Lower leg skin (tissue), 4 donors: ENCODE results near the gene FARP1. TPM values are rescaled to one million over a fixed set of nuclear protein-coding genes. Genes with fewer than 3 reads are reported as not detected.

Experiments used
- DNase-seq, 2 donors: peaks; one replicate each; pipeline ENCODE4 v3.0.0-alpha.2; 2019; ENCODE audit warnings: low spot score in 2 of 2
- H3K4me3 ChIP-seq: fragments of 200-600 bp; sonication (generic); 2 replicates; pipeline ENCODE4 v1.5.1; 2017; ENCODE audit warnings: mild to moderate bottlenecking, low read depth; ENCODE audit not compliant: poor library complexity, severe bottlenecking
- CTCF ChIP-seq, 3 donors: fragments of 450-650 bp; IDR thresholded peaks; one replicate each; pipeline ENCODE4 v1.5.1; 2016; ENCODE audit warnings: antibody characterized with exemption in 3 of 3, mild to moderate bottlenecking in 3 of 3, moderate library complexity in 2 of 3
- POLR2A ChIP-seq, 2 donors: fragments of 450-650 bp; IDR thresholded peaks; one replicate each; pipeline ENCODE4 v1.6.1; 2016 to 2017; ENCODE audit warnings: antibody characterized with exemption in 2 of 2, mild to moderate bottlenecking in 1 of 2, moderate library complexity in 1 of 2
- WGBS, 2 donors: methylation state at CpG; one replicate each; pipeline ENCODE4 v1.1.5; 2018; 5-methylcytosine and 5-hydroxymethylcytosine counted together
- intact Hi-C: fragments of 100-400 bp; cut with DNase I; formaldehyde crosslinking; loops from one replicate; pipeline ENCODE4 v1.15.0; 2023; ENCODE audit warnings: low total_unique reads
- total RNA-seq, 4 donors: library from RNA; depleted of rRNA; stranded (reverse); fragments of >200 nt; gene quantifications; one replicate each; pipeline ENCODE4 v1.1.0, GENCODE V29; 2016

FARP1 gene
- total RNA-seq, 4 donors from 2014 or later = 4.9 to 26.2 (median 13.3) TPM

DNA sequence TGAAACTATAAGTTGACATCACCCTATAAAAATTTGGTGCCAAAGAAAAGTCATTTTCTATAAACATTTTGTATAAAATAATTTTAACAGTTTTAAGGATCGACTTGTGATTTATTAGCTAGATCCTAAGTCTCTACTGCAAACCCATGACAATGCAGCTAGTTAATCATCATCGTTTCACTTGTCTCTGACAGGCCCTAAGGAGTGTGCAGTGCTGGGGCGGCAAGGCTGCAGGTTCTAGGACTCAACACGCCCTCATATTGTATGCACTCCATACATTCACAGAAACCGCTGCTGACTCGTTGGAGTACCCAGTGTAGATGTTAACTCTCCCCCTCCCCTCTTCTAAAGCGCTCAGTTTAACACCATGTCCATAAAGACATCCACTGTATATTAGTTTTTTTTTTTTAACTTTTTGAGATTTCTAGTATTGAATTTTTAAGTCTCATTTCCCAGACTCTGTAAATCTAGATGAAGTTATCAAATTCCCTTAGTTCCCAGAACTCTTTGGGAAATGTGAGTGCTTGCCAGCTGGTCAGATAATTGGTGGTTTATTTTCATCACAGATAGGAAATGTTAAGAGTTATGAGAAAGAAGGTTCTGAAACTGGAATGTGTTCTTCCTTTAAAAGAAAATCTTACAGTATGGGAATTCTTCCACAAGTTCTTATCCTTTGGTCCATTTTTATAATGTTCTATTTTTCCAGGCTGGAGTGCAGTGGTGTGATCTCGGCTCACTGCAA, 197.0 kb downstream of the FARP1 start:
- peak in 1 of 2 donors; percentile 12 for DNase-seq
- H3K4me3 ChIP-seq = no peak overlapping the region
- intact Hi-C loops = no loop called here
- 83 to 87% methylated on average over 8 of the region's 8 CpGs for WGBS, 2 donors
- TF ChIP-seq CTCF (IDR thresholded peaks at IDR 0.05) = no peak
- no peak for TF ChIP-seq POLR2A (IDR thresholded peaks at IDR 0.05)

DNA sequence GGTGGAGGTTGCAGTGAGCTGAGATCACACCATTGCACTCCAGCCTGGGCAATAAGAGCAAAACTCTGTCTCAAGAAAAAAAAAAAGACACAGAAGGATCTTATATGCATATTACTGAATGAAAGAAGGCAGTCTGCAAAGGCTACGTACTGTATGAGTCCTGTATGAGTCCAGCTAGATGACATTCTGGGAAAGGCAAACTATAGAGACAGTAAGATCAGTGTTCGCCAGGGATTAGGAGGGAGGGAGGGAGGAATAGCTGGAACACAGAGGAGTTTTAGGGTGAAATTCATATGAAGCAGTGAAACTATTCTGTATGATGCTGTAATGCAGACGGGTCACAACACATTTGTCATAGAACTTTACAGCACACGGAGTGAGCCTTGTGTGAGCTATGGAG, 200.1 kb downstream of the FARP1 start:
- TF ChIP-seq POLR2A (IDR thresholded peaks at IDR 0.05) = no peak
- no peak for TF ChIP-seq CTCF (IDR thresholded peaks at IDR 0.05)

DNA sequence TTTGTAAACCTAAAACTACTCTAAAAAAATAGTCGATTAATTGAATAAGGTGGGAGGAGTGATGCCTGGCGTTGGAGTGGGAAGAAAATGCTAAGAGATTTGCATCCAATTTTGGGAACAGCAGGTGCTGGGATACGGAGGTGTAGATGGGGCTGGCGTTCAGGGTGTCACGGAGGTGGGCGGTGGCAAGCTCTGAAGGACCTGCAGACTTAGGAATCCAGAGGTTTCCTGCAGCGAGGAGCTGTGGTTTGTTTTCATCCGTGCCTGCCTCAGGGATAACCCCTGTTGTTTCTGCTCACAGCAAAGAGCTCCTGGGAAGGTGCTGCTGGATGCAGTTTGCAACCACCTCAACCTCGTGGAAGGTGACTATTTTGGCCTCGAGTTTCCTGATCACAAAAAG, 200.6 kb downstream of the FARP1 start:
- WGBS, 2 donors = 87 to 88% methylated on average over 10 of the region's 10 CpGs
- no peak overlapping the region for H3K4me3 ChIP-seq
- TF ChIP-seq CTCF (IDR thresholded peaks at IDR 0.05) = no peak
- no peak for TF ChIP-seq POLR2A (IDR thresholded peaks at IDR 0.05)
- DNase-seq = no peak
- intact Hi-C loops = no loop called here

More for the DNA sequence above, 200.1 kb downstream of the FARP1 start:
- WGBS, 2 donors = 91 to 93% methylated on average over 4 of the region's 4 CpGs
- intact Hi-C loops = no loop called here
- DNase-seq = peak in 1 of 2 donors; percentile 18
- H3K4me3 ChIP-seq = no peak overlapping the region

GRCh38 chr13:98344392-98344791, 201.5 kb downstream of the FARP1 start:
- 93 to 98% methylated on average over 10 of the region's 10 CpGs for WGBS, 2 donors
- H3K4me3 ChIP-seq = no peak overlapping the region
- TF ChIP-seq CTCF (IDR thresholded peaks at IDR 0.05) (no peak), POLR2A (IDR thresholded peaks at IDR 0.05) (no peak)
- DNase-seq = peak in 1 of 2 donors; percentile 57
- intact Hi-C loops = no loop called here

DNA sequence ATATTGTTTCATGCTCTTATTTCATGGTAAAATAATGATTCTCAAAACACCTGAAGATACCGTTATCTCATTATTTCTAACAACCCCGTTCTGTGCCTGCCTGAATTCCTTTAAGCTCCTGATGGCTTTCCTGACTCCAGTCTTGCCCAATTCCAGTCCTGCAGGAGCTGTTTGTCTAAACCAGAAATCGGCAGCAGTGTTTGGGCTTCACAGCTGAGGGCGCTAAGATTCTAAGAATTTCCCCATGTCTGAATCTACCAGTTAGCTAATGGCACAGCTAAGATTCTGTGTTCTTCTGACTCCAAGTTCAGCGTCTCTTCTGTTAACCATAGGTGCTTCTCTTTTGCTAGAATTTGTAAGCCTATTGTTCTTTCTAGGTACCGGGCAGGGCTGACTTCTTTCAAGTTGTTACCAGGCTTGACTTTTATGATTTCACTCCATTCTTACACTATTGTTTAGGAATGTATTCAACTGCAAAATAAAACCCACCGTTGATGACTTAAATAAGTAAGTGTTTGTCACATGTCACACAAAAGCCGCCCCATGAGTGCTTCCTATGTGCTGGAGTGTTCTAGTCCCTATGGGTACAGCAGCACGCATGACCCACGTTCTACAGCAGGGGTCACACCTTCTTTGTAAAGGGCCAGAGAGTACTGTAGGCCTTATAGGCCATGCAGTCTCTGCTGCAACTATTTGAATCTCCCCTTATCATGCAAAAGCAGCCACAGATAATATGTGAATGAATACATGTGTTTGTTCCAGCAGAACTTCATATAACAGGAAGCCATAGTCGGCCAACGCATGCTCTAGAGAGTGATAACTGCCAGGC, 202.4 kb downstream of the FARP1 start:
- TF ChIP-seq POLR2A (IDR thresholded peaks at IDR 0.05) (no peak), CTCF (IDR thresholded peaks at IDR 0.05) (no peak)
- H3K4me3 ChIP-seq = no peak overlapping the region
- peak in 1 of 2 donors; percentile 37 for DNase-seq
- intact Hi-C loops = no loop called here
- 85 to 87% methylated on average over 12 of the region's 12 CpGs for WGBS, 2 donors
